Suprapubic skin (tissue), 4 donors: ENCODE measurements around the gene LNX2.

Experiments
- CTCF ChIP-seq, 2 donors: fragments of 200-600 bp in 1 of 2; fragments of 450-650 bp in 1 of 2; sonication (generic) in 1 of 2; IDR thresholded peaks; one replicate each; pipeline ENCODE4 v1.5.1; 2016 to 2019; ENCODE audit warnings: antibody characterized with exemption in 2 of 2, mild to moderate bottlenecking in 1 of 2, moderate library complexity in 1 of 2
- POLR2A ChIP-seq, 2 donors: fragments of 450-650 bp; IDR thresholded peaks; one replicate each; pipeline ENCODE4 v1.6.1; 2017; ENCODE audit warnings: antibody characterized with exemption in 2 of 2, mild to moderate bottlenecking in 2 of 2, moderate library complexity in 2 of 2
- POLR2AphosphoS5 ChIP-seq, 3 donors: sonication (generic); formaldehyde crosslinking; IDR thresholded peaks; one replicate each; pipeline ENCODE4 v1.6.1; 2017; ENCODE audit warnings: antibody characterized with exemption in 3 of 3

GRCh38 chr13:27631156-27631555 is 10.8 kb upstream of the LNX2 start:
- TF ChIP-seq CTCF (IDR thresholded peaks at IDR 0.05) (no peak), POLR2A (IDR thresholded peaks at IDR 0.05) (no peak), POLR2AphosphoS5 (IDR thresholded peaks at IDR 0.05) (no peak)
